ENCODE measurements around the gene PLCL2. TPM values are rescaled to one million over a fixed set of nuclear protein-coding genes. Genes with fewer than 3 reads are reported as not detected.

Gene PLCL2
- total RNA-seq, 4 donors from 2014 or later, result 5.1 to 12.3 (median 6.9) TPM

DNA sequence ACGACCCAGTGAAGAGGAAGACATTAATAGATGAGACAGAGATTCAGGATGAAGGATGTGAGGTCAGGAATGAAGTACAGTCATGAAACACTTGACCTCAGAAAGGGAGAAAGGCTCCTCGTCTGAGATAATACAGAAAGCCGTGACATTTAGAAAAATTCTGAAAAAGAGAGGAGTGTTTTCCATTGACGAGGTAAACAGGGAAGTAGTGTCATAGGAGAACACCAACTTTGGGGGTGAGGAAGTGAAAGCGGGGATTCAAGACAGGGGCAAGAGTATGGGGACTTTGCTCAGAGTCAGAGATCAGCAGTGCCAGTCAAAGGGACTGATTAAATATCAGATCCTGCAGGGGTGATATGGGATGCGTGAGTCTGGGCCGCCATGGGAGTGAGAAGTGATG lies 160.9 kb downstream of the PLCL2 start:
- H3K4me1 ChIP-seq, result no peaks in the 10 kb centered on the region
- 85 to 88% methylated on average over 7 of the region's 7 CpGs for WGBS, 2 donors (ENCODE audit: low coverage in 1 of 2)
- no peaks in the 10 kb centered on the region for H3K27me3 ChIP-seq
- no peaks in the 10 kb centered on the region for H3K36me3 ChIP-seq
- no peak overlapping the region for H3K27ac ChIP-seq
- no peak for TF ChIP-seq EP300 (IDR thresholded peaks at IDR 0.05)
- TF ChIP-seq POLR2A (IDR thresholded peaks at IDR 0.05), result no peak
- TF ChIP-seq, protein P1, sequence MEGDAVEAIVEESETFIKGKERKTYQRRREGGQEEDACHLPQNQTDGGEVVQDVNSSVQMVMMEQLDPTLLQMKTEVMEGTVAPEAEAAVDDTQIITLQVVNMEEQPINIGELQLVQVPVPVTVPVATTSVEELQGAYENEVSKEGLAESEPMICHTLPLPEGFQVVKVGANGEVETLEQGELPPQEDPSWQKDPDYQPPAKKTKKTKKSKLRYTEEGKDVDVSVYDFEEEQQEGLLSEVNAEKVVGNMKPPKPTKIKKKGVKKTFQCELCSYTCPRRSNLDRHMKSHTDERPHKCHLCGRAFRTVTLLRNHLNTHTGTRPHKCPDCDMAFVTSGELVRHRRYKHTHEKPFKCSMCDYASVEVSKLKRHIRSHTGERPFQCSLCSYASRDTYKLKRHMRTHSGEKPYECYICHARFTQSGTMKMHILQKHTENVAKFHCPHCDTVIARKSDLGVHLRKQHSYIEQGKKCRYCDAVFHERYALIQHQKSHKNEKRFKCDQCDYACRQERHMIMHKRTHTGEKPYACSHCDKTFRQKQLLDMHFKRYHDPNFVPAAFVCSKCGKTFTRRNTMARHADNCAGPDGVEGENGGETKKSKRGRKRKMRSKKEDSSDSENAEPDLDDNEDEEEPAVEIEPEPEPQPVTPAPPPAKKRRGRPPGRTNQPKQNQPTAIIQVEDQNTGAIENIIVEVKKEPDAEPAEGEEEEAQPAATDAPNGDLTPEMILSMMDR (IDR thresholded peaks at IDR 0.05), result no peak
- no peak for TF ChIP-seq POLR2AphosphoS5 (IDR thresholded peaks at IDR 0.05)
- ATAC-seq, result no peak
- no peak overlapping the region for H3K4me3 ChIP-seq
- peaks cover 0 to 4% (median 0%) of the 10 kb centered on the region in 3 donors for H3K9me3 ChIP-seq

DNA sequence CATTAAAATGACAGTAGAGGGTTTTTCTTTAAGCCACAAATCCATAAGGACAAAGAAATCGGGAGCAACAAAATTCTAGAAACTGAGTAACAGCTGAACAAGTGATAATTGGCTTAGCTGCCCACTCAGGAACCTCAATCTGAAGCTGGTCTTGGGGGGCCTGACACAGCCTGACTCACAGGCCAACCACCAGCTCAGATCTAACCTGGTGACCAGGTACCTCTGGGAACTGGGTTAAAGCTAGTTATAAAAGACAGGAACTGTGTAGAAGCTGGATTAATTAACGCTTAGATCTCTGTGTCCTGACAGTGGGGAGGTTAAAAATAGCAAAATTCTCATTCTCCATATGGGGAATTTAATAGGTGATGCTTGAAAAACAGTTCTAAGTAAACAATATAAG lies 161.9 kb downstream of the PLCL2 start:
- Histone ChIP-seq H3K27ac (no peak overlapping the region), H3K9me3 (peaks cover 0 to 4% (median 0%) of the 10 kb centered on the region in 3 donors), H3K4me3 (no peak overlapping the region), H3K27me3 (no peaks in the 10 kb centered on the region), H3K36me3 (no peaks in the 10 kb centered on the region), H3K4me1 (no peaks in the 10 kb centered on the region)
- TF ChIP-seq EP300 (IDR thresholded peaks at IDR 0.05), result no peak
- no peak for TF ChIP-seq POLR2A (IDR thresholded peaks at IDR 0.05)
- TF ChIP-seq, protein P1 (IDR thresholded peaks at IDR 0.05), result no peak
- no peak for TF ChIP-seq POLR2AphosphoS5 (IDR thresholded peaks at IDR 0.05)
- ATAC-seq, result no peak
- 92 to 95% methylated on average over 2 of the region's 2 CpGs for WGBS, 2 donors (ENCODE audit: low coverage in 1 of 2)

DNA sequence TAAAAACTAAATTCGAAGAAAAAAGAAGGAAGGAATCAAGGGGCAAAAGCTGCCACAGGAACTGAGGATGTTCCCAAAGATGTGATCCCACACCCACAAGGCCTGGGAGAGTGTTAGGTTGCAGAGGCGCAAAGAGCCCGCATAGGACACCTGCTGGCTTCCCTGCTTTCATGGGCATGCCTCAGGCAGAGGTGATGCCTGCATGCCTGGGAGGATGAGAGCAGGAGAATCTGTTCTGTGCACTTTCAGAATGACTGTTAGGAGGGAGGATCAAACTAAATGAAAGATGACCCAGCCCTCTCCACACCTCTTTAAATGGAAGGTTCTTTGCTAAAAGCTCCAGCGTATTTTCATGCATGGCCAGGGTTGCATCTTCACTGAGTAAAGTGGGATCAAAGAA lies 162.4 kb downstream of the PLCL2 start:
- WGBS, 2 donors (ENCODE audit: low coverage in 1 of 2), result 85 to 100% methylated on average over 2 to 4 of the region's 4 CpGs
- no peaks in the 10 kb centered on the region for H3K27me3 ChIP-seq
- no peaks in the 10 kb centered on the region for H3K36me3 ChIP-seq
- peaks cover 0 to 4% (median 0%) of the 10 kb centered on the region in 3 donors for H3K9me3 ChIP-seq
- H3K4me3 ChIP-seq, result no peak overlapping the region
- no peak for TF ChIP-seq POLR2A (IDR thresholded peaks at IDR 0.05)
- TF ChIP-seq, protein P1 (IDR thresholded peaks at IDR 0.05), result no peak
- TF ChIP-seq EP300 (IDR thresholded peaks at IDR 0.05), result no peak
- TF ChIP-seq POLR2AphosphoS5 (IDR thresholded peaks at IDR 0.05), result no peak
- no peaks in the 10 kb centered on the region for H3K4me1 ChIP-seq
- no peak for ATAC-seq
- no peak overlapping the region for H3K27ac ChIP-seq

DNA sequence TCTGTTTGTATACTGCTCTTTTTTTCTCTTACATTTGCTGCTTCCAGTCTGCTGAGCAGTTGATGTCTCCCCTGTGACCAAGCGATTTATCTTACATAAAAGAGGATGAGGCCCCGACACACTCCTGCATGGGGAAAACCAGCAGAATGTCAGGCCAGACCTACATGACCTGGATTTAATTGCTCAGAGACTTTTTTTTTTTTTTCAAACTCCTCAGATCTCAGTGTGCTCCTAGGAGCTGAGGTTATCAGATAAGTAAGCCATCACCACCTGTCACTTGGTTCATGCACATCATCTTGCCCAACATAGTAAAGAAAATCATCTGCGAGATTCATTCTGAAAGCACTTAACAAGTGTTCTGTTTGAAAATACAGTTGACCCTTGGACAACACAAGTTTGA lies 163.1 kb downstream of the PLCL2 start:
- no peaks in the 10 kb centered on the region for H3K27me3 ChIP-seq
- no peak overlapping the region for H3K27ac ChIP-seq
- H3K36me3 ChIP-seq, result no peaks in the 10 kb centered on the region
- no peak for ATAC-seq
- peaks cover 0 to 4% (median 0%) of the 10 kb centered on the region in 3 donors for H3K9me3 ChIP-seq
- TF ChIP-seq, protein P1 (IDR thresholded peaks at IDR 0.05), result no peak
- TF ChIP-seq EP300 (IDR thresholded peaks at IDR 0.05) (no peak), POLR2A (IDR thresholded peaks at IDR 0.05) (no peak), POLR2AphosphoS5 (IDR thresholded peaks at IDR 0.05) (no peak)
- 76 to 83% methylated on average over 1 to 3 of the region's 3 CpGs for WGBS, 2 donors (ENCODE audit: low coverage in 1 of 2)
- H3K4me3 ChIP-seq, result no peak overlapping the region
- no peaks in the 10 kb centered on the region for H3K4me1 ChIP-seq

DNA sequence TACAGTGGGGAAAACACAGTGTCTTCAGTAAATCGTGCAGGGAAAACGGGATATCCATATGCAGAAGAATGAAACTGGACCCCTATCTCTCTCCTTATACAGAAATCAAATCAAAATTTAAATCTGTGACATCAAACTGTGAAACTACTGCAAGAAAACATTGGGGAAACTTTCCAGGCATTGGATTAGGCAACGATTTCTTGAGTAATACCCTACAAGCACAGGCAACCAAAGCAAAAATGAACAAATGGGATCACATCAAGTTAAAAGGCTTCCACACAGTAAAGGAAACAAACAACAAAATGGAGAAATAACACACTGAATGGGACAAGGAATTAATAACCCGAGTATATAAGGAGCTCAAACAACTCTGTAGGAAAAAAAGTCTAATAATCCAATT lies 165.3 kb downstream of the PLCL2 start:
- no peaks in the 10 kb centered on the region for H3K27me3 ChIP-seq
- H3K36me3 ChIP-seq, result no peaks in the 10 kb centered on the region
- no peaks in the 10 kb centered on the region for H3K4me1 ChIP-seq
- H3K4me3 ChIP-seq, result no peak overlapping the region
- peaks cover 0 to 15% (median 0%) of the 10 kb centered on the region in 3 donors for H3K9me3 ChIP-seq
- H3K27ac ChIP-seq, result no peak overlapping the region
- ATAC-seq, result no peak
- TF ChIP-seq POLR2A (IDR thresholded peaks at IDR 0.05) (no peak), EP300 (IDR thresholded peaks at IDR 0.05) (no peak), POLR2AphosphoS5 (IDR thresholded peaks at IDR 0.05) (no peak)
- TF ChIP-seq, protein P1 (IDR thresholded peaks at IDR 0.05), result no peak
- WGBS, 2 donors (ENCODE audit: low coverage in 1 of 2), result 89 to 100% methylated on average over 4 of the region's 4 CpGs

All from gastroesophageal sphincter (tissue), 4 donors.